OCI-M2 (cell line): ENCODE results near the gene DSTN.
A peak's percentile ranks its signal among the peaks of the same experiment; 100 is the strongest.

ENCODE experiments used
- DNase-seq: peaks from one replicate; lab custom pipeline; 2025; ENCODE audit not compliant: unreplicated experiment; lab: John Stamatoyannopoulos, UW

DSTN gene

DNA sequence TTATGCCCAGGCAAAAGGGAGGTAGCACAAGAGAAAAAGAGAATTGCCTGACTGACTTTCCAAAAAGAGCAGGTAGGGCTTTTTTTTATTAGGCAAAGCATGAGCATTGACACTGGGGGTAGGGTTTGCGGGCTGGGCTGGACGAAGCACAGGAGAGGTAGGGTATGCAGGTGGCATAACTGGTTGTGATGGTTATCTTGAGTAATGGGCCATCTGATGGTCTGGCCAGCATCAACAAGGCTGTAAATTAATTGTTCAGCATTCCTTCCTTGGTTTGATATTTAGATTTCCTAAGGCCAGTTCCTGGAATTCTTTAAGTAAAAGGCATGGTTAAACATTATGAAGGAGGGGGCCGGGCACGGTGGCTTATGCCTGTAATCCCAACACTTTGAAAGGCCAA lies 24.7 kb upstream of the DSTN start:
- DNase-seq, result no peak

DNA sequence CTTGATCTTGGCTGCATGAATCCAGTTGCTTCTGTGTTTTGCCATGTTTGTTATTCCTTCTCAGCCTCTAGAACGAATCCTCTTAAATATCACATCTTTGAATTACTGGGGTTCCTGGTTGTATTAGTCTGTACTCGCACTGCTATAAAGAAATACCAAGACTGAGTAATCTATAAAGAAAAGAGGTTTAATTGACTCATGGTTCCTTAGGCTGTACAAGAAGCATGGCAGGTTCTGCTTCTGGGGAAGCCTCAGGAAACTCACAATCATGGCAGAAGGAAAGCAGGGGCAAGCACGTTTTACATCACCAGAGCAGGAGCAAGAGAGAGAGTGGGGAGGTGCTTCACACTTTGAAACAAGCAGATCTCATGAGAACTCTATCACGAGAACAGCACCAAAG lies 20.7 kb upstream of the DSTN start:
- no peak for DNase-seq

DNA sequence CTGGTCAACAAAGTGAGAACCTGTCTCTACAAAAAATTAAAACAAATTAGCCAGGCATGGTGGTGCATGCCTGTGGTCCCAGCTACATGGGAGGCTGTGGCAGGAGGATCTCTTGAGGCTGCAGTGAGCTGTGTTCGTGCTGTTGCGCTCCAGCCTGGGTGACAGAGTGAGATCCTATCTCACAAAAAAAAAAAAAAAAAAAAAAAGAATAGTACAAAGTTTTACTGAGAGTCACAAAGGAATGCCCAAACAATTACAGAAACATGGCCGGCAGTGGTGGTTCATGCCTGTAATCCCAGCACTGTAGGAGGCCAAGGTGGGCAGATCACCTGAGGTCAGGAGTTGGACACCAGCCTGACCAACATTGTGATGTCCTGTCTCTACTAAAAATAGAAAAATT lies 14.8 kb upstream of the DSTN start:
- no peak for DNase-seq

DNA sequence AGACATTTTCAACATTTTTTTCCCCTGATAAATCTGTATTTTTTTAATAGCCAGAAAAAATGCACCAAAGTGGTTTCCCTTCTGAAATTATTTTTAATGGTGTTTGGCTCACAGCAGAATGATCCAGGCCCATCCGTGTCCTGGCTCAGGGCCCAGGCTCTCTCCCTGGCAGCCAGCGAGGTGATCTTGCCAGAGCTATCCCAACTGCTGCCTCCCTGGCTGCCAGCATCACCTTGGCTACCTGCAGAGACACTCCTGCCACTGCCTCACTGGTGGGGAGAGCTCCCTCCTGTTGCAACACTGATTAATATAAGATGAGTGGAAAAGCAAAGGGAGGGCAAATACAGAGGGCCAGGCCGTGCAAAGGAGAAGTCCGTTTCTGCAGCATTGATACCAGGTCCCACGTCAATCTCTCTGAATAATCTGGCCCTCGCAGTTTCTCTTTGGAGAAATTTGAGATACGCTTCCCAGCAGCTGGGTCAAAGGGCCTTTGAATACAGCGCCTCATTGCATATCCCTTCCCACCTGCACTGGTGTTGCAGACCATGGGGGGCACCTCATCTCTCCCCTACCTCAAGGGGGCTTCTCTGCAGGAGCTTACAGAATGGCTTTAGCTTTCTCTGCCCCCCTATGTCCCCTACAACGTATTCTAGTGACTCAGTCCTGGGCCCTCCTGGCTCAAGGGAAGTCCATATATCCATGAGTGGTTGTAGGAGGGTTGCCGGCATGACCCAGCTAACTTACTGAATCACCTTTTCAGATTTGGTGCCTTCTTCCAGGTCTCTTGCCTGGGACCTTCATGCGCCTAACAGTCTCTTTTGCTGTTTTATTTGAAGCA lies 12.8 kb upstream of the DSTN start:
- no peak for DNase-seq

DNA sequence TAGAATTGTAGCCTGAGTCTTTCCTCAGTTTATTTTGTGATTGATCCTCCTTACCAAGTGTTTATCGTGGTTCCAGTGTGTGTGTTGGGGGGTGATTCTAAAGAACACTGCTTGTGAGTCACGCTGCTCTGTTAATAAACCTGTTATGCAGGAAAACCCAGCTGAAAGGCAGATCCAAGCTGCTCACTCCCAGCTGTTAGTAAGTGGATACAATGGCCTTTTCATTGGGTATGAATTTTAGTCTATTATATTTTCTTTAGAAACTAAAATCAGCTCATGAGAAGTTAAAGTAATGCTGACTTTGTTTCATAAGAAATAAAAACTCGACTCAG lies 12.2 kb upstream of the DSTN start:
- no peak for DNase-seq

DNA sequence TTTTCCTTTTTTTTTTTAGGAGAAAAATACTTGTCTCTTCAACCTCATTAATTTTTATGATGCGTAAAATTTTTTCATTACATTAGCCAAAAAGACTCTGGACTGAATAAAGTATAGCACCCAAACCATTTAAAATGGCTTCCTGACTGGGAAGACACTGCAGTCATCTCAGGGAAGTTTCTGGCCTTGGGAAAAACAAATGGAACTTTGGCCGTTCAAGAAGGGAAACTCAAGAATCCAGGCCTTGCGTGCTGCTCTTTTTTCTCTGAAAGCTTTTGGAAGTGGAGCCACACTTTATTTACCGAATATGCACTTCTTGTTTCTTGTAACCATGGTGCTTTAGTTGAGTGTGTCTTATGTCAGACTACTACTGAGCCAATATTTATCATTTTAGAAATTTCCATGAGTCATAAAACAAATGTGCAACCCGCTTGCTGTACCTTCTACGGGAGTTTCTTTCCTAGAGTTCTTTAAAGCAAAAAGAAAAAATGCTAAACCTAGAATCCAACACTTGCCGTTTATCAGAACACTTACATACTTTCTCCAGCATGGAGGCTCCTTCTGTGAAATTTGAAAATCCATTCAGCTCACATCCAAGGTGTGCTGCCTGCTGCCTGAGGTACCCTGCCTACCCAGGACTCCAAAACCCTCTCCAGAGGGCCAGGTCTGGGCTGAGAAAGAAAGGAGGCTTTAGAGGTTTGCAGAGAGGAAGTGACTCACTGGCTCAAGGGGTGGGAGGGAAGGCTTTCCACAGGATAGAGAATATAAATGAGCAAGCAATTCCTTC lies 11.5 kb upstream of the DSTN start:
- no peak for DNase-seq

DNA sequence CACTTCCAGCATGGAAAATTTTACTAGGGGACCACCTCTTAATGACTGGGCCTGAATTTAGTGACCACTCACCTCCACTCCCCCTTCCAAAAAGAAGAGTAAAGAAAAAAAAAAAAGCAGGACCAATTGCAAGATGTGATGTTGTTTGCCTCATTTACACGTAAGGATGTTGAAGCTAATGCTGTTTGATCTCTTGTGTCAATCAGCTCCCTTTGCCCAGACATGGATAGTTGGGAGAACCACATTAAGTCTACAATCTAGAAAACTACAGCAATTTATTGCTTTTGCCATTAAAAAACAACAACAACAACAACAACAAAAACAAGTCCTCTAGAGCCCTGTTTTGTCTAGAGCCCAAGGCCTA lies 11.0 kb upstream of the DSTN start:
- no peak for DNase-seq

- DNase-seq, result no peak
Measured at GRCh38 chr20:17559338-17559737, 10.5 kb upstream of the DSTN start.

- no peak for DNase-seq
Measured at GRCh38 chr20:17560344-17561074, 9.4 kb upstream of the DSTN start.

GRCh38 chr20:17562804-17563305 lies 7.0 kb upstream of the DSTN start:
- DNase-seq, result no peak

GRCh38 chr20:17565169-17565845 lies 4.6 kb upstream of the DSTN start:
- no peak for DNase-seq

GRCh38 chr20:17566345-17566744 lies 3.5 kb upstream of the DSTN start:
- no peak for DNase-seq

DNA sequence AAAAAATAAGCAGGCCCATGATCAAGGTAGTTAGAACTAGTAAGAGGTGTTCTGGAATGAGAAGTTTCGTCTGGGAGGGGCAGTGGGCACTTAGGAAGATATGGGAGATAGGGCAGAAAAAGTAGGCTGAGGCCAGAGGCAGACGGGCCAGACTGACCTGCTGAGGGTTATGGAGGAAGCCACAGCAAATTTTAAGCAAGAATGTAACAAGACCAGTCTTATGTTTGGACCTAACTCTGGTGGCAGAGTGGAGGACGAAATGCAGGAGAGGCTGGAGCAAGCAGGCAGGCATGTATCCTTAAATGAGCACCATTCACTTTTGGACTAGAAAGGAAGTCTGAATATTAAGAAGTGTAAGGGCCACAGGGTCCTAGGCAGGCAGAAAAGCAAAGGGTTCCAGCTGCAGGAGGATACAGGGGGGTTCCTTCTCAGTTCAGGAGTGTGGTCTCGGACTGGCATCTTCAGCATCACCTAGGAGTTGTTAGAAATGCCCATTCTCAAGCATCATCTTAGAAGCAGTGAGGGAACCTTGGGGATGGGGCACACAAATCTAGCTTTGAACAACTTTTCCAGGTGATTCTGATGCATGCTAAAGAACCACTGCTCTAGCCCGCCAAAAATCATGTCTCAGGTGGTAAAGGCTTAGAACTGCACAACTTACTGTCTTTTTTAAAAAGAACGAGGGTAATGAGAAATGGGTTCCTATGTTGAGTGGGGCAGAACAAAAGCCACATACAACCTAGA lies 1.7 kb upstream of the DSTN start:
- DNase-seq, result no peak

DNA sequence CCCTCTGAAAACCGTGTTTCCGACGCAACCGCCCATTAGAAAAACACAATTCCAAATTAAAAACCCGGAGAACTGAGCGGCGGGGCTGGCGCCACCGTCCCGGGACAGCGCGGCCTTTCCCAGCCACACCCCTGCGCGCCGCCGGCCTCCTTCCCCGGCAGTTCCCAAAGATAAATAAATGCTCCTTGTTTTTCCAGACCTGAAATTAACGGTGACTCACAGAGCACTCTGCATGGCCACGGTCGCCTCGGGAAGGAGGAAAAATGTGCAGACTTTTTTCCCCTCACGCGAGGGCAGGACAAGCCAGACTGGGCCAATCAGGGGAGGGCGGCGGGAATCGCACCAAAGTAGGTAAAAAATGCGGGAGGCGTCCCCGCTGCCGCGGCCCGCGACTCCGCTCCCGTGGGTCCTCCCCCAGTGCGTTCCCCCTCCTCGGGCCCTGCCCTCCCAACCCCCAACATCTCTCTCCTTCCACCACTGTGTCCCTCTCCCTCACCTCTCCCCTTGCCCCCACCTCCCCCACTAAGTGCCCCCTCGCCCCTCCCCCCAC lies 828 bp upstream of the DSTN start:
- no peak for DNase-seq

DNA sequence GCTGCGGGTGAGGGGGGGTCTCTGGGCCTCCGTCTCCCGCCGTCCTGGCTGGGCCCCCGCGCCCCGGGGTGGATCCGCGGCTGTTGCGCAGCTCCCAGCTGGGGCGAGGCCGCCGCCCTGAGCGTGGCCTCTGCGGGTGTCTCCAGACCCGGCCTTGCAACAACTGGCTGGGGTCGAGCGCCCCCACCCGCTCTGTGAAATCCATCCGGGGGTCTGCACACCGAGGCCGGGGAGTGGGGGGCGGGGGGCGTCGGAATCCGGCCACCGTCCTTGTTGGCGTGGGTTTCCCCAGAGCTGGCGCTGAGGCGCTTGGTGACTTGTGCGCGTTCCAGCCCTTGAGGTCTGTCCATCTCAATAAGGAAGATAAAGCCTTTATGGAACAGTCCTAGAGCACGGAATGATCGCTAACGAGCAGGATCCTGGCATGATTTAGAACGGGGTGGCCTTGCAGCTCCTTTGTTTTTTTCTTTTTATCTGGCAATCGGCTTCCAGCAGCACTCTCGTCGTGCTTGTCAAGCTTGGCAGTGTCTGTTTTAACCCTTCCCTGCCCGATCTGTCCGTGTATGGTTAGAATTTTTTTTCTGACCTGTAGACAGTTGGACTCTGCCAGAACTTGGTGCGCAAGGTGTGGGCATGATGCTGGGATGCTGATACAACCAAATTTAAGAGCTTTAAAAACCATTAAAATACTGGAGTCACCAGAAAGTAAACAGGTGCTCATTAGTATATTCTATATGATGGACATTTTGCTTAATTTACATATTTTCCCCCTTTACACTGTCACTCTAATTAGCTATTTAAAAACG lies 675 bp downstream of the DSTN start:
- peak; percentile 28 for DNase-seq

GRCh38 chr20:17571153-17571527 lies 1.3 kb downstream of the DSTN start:
- DNase-seq, result no peak

DNA sequence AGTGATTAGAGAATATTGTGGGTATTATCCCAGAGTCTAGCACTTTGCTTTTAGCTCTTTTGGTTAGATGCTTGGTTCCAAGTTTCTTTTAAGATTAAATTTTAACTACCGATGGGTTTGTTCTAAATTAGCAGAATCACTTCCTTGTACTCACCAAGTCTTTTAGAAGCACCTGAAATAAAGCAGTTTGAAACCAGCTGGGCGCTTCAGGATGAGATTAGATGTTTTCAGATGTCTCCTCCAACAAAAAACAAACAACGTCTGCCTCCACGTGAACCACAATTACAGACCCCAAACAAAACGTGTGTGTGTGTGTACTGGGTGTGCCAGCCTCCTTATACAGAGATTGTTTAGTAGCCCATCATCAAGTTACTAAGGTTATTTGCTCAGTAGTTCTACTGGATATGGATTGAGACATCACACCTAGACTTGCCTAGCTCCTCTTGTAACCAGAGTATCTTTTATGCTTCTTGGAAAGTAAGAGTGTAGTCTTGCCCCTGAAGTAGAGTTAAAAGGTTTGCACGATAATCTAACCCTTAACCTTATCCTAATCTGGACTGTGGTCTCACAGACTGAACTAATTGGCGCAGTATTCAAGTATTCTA lies 2.3 kb downstream of the DSTN start:
- DNase-seq, result no peak

DNA sequence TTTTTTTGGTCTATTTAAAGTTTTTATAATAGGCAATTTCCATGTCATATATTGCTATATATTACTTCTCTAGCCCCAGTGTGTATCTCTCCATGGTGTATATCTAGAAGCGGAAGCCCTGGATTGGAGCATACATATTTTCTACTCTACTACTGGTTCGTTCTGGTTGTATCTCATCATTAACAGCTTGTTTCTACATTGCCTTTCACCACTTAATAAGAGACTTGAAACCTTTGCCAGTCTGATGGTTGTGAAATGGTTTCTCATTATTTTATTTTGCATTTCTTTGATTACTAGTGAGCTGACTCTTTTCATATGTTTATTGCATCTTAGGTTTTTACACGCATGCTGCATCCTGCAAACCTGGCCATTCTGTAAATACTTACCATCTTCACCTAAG lies 3.6 kb downstream of the DSTN start:
- no peak for DNase-seq

DNA sequence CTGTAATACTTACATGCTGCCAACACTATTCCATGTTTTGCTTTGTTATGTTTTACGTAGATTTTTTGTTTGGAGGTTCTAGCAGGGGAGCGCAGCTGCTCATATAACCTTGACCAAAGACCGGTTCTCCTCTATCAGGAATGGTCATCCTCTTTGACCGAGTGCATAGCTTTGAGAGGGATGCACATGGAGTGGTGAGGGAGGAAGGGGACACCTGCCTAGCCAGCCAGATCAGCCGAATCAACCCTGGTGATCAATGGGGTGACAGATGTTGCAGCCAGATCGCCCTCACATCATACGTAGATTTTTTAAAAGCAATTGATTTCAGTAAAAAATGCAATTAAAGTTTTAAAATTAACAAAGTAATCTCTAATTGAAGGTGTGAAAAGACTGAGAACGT lies 6.3 kb downstream of the DSTN start:
- DNase-seq, result no peak
